Right lobe of liver (tissue), 6 donors: ENCODE results near the gene ADGRD1. TPM values are rescaled to one million over a fixed set of nuclear protein-coding genes. Genes with fewer than 3 reads are reported as not detected.

Experiments used
- ATAC-seq, 4 donors: fragments of 200-7000 bp; cut with Tn5 transposase; one replicate each; pipeline ENCODE4 v1.9.1; 2020; ENCODE audit warnings: mild to moderate bottlenecking in 4 of 4, moderate library complexity in 4 of 4
- DNase-seq, 3 donors: peaks; one replicate each; pipeline ENCODE4 v3.0.0-alpha.2; 2020
- H3K27ac ChIP-seq, 3 donors: fragments of 200-600 bp; one replicate each; pipeline ENCODE4 v1.8.0; 2022
- H3K27me3 ChIP-seq, 2 donors: fragments of 200-600 bp; one replicate each; pipeline ENCODE4 v1.8.0; 2022
- H3K36me3 ChIP-seq, 4 donors: fragments of 200-600 bp; sonication (generic) in 1 of 4; one replicate each; pipeline versions ENCODE4 v1.5.1 to v1.8.0; 2017 to 2022; ENCODE audit warnings: control low read depth in 1 of 4
- H3K4me1 ChIP-seq, 4 donors: fragments of 200-600 bp; sonication (generic) in 1 of 4; one replicate each; pipeline versions ENCODE4 v1.5.1 to v1.8.0; 2017 to 2022; ENCODE audit warnings: control low read depth in 1 of 4
- H3K4me3 ChIP-seq, 3 donors: fragments of 200-600 bp; one replicate each; pipeline ENCODE4 v1.8.0; 2022
- H3K9me3 ChIP-seq, 4 donors: fragments of 200-600 bp; sonication (generic) in 1 of 4; one replicate each; pipeline versions ENCODE4 v1.5.1 to v1.8.0; 2017 to 2022; ENCODE audit warnings: control low read depth in 1 of 4
- POLR2A ChIP-seq: fragments of 450-650 bp; IDR thresholded peaks from one replicate; pipeline ENCODE4 v1.6.1; 2017; ENCODE audit warnings: antibody characterized with exemption, mild to moderate bottlenecking
- WGBS: methylation state at CpG from one replicate; pipeline ENCODE4 v1.1.6; 2018; ENCODE audit warnings: low coverage, low lambda C conversion rate; ENCODE audit not compliant: insufficient coverage; ENCODE audit errors: missing lambda C conversion rate; 5-methylcytosine and 5-hydroxymethylcytosine counted together
- intact Hi-C, 2 donors: fragments of 100-400 bp; cut with DNase I; formaldehyde crosslinking; loops; one replicate each; pipeline versions ENCODE4 v1.11.2 to v1.14.1; 2022
- total RNA-seq, 6 experiments: library from RNA; depleted of rRNA in 2 of 6; stranded (reverse); fragments of >200 nt in 2 of 6; fragmentation: NEBNext Ultra II Directional in 3 of 6; extraction: Animal tissue kit (Norgen Biotek cat#: 25700) in 3 of 6; gene quantifications; one replicate each; pipeline versions ENCODE4 v1.1.0 to v1.2.4, GENCODE V29; 2016 to 2023
- TF ChIP-seq, protein P1 (sequence below), 4 donors: fragments of 200-600 bp in 3 of 4; fragments of 450-650 bp in 1 of 4; IDR thresholded peaks; one replicate each; pipeline versions ENCODE4 v1.5.1 to v1.8.0; 2016 to 2022; ENCODE audit warnings: antibody characterized with exemption in 4 of 4, mild to moderate bottlenecking in 2 of 4
- donor health status: DM: no; HTN: yes; CAD: no.
- donor health status: DM: no; HTN: no; CAD: no.
- donor health status: DM: no; HTN: no; CAD: no.
- donor health status: DM: no; HTN: yes; CAD: no.
- donor health status: DM: no; HTN: yes; CAD: no.

The ADGRD1 gene
- total RNA-seq, 6 experiments from 2014 or later, result 4.7 to 17.0 (median 10.9) TPM

DNA sequence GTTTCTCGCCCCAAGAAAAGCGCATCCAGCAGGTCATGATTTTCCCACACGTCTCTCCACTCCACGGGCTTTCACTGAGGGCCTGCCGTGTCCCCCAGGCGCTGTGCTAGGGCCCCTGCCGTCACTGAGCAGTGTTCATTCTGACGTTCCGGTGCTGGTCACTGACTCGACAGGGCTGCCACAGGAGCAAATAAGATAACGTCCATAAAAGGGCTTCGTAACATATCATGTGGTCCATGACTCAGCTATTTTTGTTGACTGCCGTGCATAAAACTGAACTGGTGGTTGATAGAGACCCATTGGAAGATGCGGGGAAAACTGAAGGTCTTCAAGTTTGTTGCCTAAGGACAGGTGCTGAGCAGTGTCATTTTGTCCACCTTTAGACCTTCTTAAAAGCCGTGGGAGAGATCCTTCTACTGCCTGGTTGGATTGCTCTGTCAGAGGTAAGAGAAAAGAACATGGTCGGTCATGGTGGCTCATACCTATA, 46.3 kb downstream of the ADGRD1 start:
- no peak overlapping the region for H3K4me3 ChIP-seq
- 77% methylated on average over 15 of the region's 16 CpGs for WGBS
- no peaks in the 10 kb centered on the region for H3K4me1 ChIP-seq
- no peaks in the 10 kb centered on the region for H3K9me3 ChIP-seq
- no peak overlapping the region for H3K27ac ChIP-seq
- ATAC-seq (no peak), DNase-seq (no peak)
- no peaks in the 10 kb centered on the region for H3K36me3 ChIP-seq
- no peaks in the 10 kb centered on the region for H3K27me3 ChIP-seq
- TF ChIP-seq, protein P1, sequence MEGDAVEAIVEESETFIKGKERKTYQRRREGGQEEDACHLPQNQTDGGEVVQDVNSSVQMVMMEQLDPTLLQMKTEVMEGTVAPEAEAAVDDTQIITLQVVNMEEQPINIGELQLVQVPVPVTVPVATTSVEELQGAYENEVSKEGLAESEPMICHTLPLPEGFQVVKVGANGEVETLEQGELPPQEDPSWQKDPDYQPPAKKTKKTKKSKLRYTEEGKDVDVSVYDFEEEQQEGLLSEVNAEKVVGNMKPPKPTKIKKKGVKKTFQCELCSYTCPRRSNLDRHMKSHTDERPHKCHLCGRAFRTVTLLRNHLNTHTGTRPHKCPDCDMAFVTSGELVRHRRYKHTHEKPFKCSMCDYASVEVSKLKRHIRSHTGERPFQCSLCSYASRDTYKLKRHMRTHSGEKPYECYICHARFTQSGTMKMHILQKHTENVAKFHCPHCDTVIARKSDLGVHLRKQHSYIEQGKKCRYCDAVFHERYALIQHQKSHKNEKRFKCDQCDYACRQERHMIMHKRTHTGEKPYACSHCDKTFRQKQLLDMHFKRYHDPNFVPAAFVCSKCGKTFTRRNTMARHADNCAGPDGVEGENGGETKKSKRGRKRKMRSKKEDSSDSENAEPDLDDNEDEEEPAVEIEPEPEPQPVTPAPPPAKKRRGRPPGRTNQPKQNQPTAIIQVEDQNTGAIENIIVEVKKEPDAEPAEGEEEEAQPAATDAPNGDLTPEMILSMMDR (IDR thresholded peaks at IDR 0.05), result no peak
- TF ChIP-seq POLR2A, result no peak
- intact Hi-C loops, result no loop called here

DNA sequence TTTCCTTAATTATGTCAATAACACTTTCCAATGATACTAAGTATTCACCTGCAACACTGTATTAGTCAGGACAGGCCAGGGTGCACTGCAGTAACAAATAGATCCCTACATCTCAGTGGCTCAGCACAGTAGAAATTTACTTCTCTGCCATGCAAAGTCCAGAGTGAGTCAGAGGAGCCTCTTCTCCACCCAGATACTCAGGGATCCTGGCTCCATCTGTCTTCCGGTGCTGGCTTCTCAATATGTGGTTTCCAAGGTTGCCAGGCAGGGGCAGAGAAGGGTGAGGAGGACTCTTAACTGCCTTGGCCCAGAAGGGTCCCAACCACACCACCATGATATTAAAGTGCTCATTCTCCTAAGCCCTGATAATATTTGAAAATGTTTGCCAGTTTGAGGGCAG, 47.8 kb downstream of the ADGRD1 start:
- H3K27me3 ChIP-seq, result no peaks in the 10 kb centered on the region
- H3K9me3 ChIP-seq, result no peaks in the 10 kb centered on the region
- H3K27ac ChIP-seq, result no peak overlapping the region
- H3K4me1 ChIP-seq, result no peaks in the 10 kb centered on the region
- ATAC-seq, result no peak
- no CpG with 5 or more reads among the region's 1 CpG for WGBS
- H3K4me3 ChIP-seq, result no peak overlapping the region
- intact Hi-C loops, result no loop called here
- TF ChIP-seq, protein P1 (IDR thresholded peaks at IDR 0.05), result no peak
- TF ChIP-seq POLR2A, result no peak
- no peaks in the 10 kb centered on the region for H3K36me3 ChIP-seq
- no peak for DNase-seq

DNA sequence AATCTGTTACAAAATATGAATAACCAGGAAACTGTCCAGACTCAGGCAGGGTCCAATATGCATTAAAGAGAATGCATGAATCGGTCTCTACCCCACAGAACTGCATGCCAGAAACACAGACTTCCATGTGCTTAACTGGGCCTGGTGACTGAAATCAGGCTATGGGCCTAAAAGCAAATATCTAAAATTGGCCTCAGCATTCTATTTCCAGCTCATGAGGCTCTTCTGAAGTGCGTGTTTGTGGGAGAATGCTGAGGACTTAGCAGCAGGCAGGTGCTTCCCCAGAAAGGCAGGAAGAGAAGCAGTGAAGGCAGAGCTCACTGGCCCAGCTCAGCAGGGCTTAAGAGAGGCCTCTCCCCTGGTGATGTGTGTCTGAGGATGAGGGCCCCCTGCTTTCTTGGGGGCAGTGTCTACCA, 48.5 kb downstream of the ADGRD1 start:
- no peak for ATAC-seq
- Histone ChIP-seq H3K4me1 (peaks cover 0 to 7% (median 3%) of the 10 kb centered on the region in 4 donors), H3K36me3 (no peaks in the 10 kb centered on the region), H3K9me3 (no peaks in the 10 kb centered on the region), H3K27ac (no peak overlapping the region), H3K27me3 (no peaks in the 10 kb centered on the region), H3K4me3 (no peak overlapping the region)
- TF ChIP-seq POLR2A, result no peak
- TF ChIP-seq, protein P1 (IDR thresholded peaks at IDR 0.05), result no peak
- DNase-seq, result no peak
- WGBS, result 100% methylated on average over 1 of the region's 2 CpGs
- intact Hi-C loops, result no loop called here

DNA sequence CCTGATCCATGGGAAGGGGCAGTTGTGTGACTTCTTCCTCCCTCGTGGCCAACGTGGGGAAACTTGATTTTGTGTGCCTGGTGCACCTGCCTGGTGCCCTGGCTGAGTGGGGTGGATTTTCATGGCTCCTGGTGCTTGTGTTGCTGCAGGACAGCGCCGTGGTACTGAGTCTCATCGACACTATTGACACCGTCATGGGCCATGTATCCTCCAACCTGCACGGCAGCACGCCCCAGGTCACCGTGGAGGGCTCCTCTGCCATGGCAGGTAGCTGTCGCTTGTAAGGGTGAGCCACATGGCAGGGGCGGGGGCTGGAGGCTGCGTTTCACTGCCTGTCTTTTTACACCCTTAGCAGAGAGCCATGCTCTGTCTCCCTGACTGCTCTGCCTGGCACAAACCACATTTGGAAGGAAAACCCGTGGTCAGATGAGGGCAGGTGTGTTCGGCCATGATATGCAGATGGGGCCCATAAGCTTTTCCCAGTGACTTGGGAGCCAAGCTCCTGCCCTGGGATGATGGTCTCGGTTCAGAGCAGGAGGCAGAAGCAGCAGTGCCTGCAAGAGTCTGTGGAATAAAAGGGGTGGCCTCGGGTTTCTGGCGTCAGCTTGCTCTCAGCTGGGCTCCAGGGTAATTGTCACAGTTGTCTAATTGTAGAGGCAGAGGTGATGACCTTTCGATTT, 49.5 kb downstream of the ADGRD1 start:
- WGBS, result 55% methylated on average over 3 of the region's 18 CpGs
- H3K36me3 ChIP-seq, result no peaks in the 10 kb centered on the region
- DNase-seq, result no peak
- no peak overlapping the region for H3K4me3 ChIP-seq
- no peaks in the 10 kb centered on the region for H3K9me3 ChIP-seq
- H3K27me3 ChIP-seq, result no peaks in the 10 kb centered on the region
- no peak overlapping the region for H3K27ac ChIP-seq
- TF ChIP-seq, protein P1 (IDR thresholded peaks at IDR 0.05), result no peak
- no peak for TF ChIP-seq POLR2A
- intact Hi-C loops, result no loop called here
- H3K4me1 ChIP-seq, result peaks cover 0 to 16% (median 8%) of the 10 kb centered on the region in 4 donors
- ATAC-seq, result no peak
